MM.1S (cell line): ENCODE data around the gene C1QTNF6.
"Not testable (repeated sequence)": the region's sequence is repeated elsewhere in the genome, so short reads cannot be mapped to it uniquely, and the experiment has no call there.

ENCODE experiments used
- DNase-seq: peaks from one replicate; pipeline ENCODE4 v3.0.0-alpha.2; 2015
- H2AFZ ChIP-seq: fragments of 300-600 bp; sonication (generic); 2 replicates; pipeline ENCODE4 v1.6.0; 2016; ENCODE audit warnings: antibody characterized with exemption, low read length
- H3F3A ChIP-seq: fragments of 300-600 bp; sonication (generic); 2 replicates; pipeline ENCODE4 v1.6.1; 2016; ENCODE audit warnings: mild to moderate bottlenecking, antibody characterized with exemption, low read length, moderate library complexity, mixed read lengths; ENCODE audit not compliant: insufficient read depth
- H3K27ac ChIP-seq: fragments of 300-600 bp; sonication (generic); 2 replicates; pipeline ENCODE4 v1.5.1; 2016; ENCODE audit warnings: mild to moderate bottlenecking, low read length
- H3K27me3 ChIP-seq: fragments of 300-600 bp; sonication (generic); replicated peaks from 2 replicates; pipeline ENCODE4 v1.6.0; 2016; ENCODE audit warnings: low read length; ENCODE audit not compliant: insufficient read depth
- H3K36me3 ChIP-seq: fragments of 300-600 bp; sonication (generic); replicated peaks from 2 replicates; pipeline ENCODE4 v1.6.1; 2016; ENCODE audit warnings: mild to moderate bottlenecking, low read length, mixed read lengths; ENCODE audit not compliant: insufficient read depth
- H3K4me1 ChIP-seq: fragments of 300-600 bp; sonication (generic); 2 replicates; pipeline ENCODE4 v1.6.1; 2016; ENCODE audit warnings: low read length, mixed read lengths
- H3K4me2 ChIP-seq: fragments of 300-600 bp; sonication (generic); 2 replicates; pipeline ENCODE4 v1.6.0; 2016; ENCODE audit warnings: low read depth, low read length
- H3K4me3 ChIP-seq: fragments of 300-600 bp; sonication (generic); 2 replicates; pipeline ENCODE4 v1.5.1; 2016; ENCODE audit warnings: low read length, mixed read lengths
- H3K79me2 ChIP-seq: fragments of 300-600 bp; sonication (generic); 2 replicates; pipeline ENCODE4 v1.6.1; 2016; ENCODE audit warnings: mixed run types, low read length, mixed read lengths
- H3K9ac ChIP-seq: fragments of 300-600 bp; sonication (generic); 2 replicates; pipeline ENCODE4 v1.6.1; 2016; ENCODE audit warnings: low read length, mixed read lengths
- H3K9me2 ChIP-seq: fragments of 300-600 bp; sonication (generic); replicated peaks from 2 replicates; pipeline ENCODE4 v1.6.1; 2016; ENCODE audit warnings: mild to moderate bottlenecking, low read length, mixed read lengths; ENCODE audit not compliant: insufficient read depth
- H3K9me3 ChIP-seq: fragments of 300-600 bp; sonication (generic); replicated peaks from 2 replicates; pipeline ENCODE4 v1.6.1; 2016; ENCODE audit warnings: mild to moderate bottlenecking, low read length, mixed read lengths; ENCODE audit not compliant: insufficient read depth
- H4K20me1 ChIP-seq: fragments of 300-600 bp; sonication (generic); 2 replicates; pipeline ENCODE4 v1.6.1; 2016; ENCODE audit warnings: mild to moderate bottlenecking, low read length, moderate library complexity, mixed read lengths; ENCODE audit not compliant: insufficient read depth
- CTCF ChIP-seq: fragments of 300-600 bp; sonication (generic); IDR thresholded peaks from 2 replicates; pipeline ENCODE4 v1.5.1; 2016; ENCODE audit warnings: antibody characterized with exemption, low read length, mixed read lengths
- EZH2 ChIP-seq: fragments of 300-600 bp; sonication (generic); optimal IDR thresholded peaks from 2 replicates; pipeline ENCODE3; 2017; ENCODE audit warnings: low read depth, mild to moderate bottlenecking, antibody characterized with exemption, low read length, mixed read lengths
- EZH2phosphoT487 ChIP-seq: fragments of 300-600 bp; sonication (generic); IDR thresholded peaks from 2 replicates; pipeline ENCODE4 v1.6.1; 2018; ENCODE audit warnings: antibody characterized with exemption, low read length

The C1QTNF6 gene

GRCh38 chr22:37171662-37172061 is 16.4 kb downstream of the C1QTNF6 start:
- TF ChIP-seq EZH2phosphoT487, result no peak
- Histone ChIP-seq H3F3A (no peaks in the 10 kb centered on the region), H3K4me3 (no peak overlapping the region)

GRCh38 chr22:37170689-37171405 is 17.2 kb downstream of the C1QTNF6 start:
- DNase-seq, H3K4me2 ChIP-seq, H3F3A ChIP-seq, H3K79me2 ChIP-seq, H3K27ac ChIP-seq, H4K20me1 ChIP-seq, H3K9me3 ChIP-seq, H3K4me3 ChIP-seq, H3K36me3 ChIP-seq, H3K9ac ChIP-seq, H3K9me2 ChIP-seq, H2AFZ ChIP-seq: not testable (repeated sequence)
- H3K4me1 ChIP-seq, result peaks cover 10% of the 10 kb centered on the region
- peaks cover 48% of the 10 kb centered on the region for H3K27me3 ChIP-seq

More at GRCh38 chr22:37171662-37172061, 16.4 kb downstream of the C1QTNF6 start:
- Histone ChIP-seq H3K9me2 (no peaks in the 10 kb centered on the region), H2AFZ (no peak overlapping the region), H3K36me3 (no peaks in the 10 kb centered on the region), H3K27ac (no peak overlapping the region), H3K4me2 (no peak overlapping the region), H3K79me2 (no peaks in the 10 kb centered on the region), H3K9ac (no peak overlapping the region), H3K9me3 (no peaks in the 10 kb centered on the region), H3K4me1 (peaks cover 10% of the 10 kb centered on the region), H4K20me1 (no peaks in the 10 kb centered on the region), H3K27me3 (peaks cover 56% of the 10 kb centered on the region)
- no peak for DNase-seq

GRCh38 chr22:37169947-37170688 is 17.9 kb downstream of the C1QTNF6 start:
- no peak for TF ChIP-seq CTCF
- Histone ChIP-seq H3K9ac (no peak overlapping the region), H3K4me3 (no peak overlapping the region), H3K27me3 (peaks cover 40% of the 10 kb centered on the region), H3K9me3 (no peaks in the 10 kb centered on the region), H3K36me3 (no peaks in the 10 kb centered on the region), H4K20me1 (no peaks in the 10 kb centered on the region), H3F3A (no peaks in the 10 kb centered on the region), H3K4me2 (no peak overlapping the region), H3K9me2 (no peaks in the 10 kb centered on the region), H3K4me1 (peaks cover 10% of the 10 kb centered on the region), H2AFZ (no peak overlapping the region), H3K79me2 (no peaks in the 10 kb centered on the region), H3K27ac (no peak overlapping the region)
- DNase-seq, result no peak

- Histone ChIP-seq H3K27me3 (peaks cover 33% of the 10 kb centered on the region), H4K20me1 (no peaks in the 10 kb centered on the region), H3K36me3 (no peaks in the 10 kb centered on the region), H3K9me3 (no peaks in the 10 kb centered on the region), H3K27ac (no peak overlapping the region), H3K9ac (no peak overlapping the region), H3K4me1 (peaks cover 10% of the 10 kb centered on the region), H2AFZ (no peak overlapping the region), H3K4me2 (no peak overlapping the region), H3K9me2 (no peaks in the 10 kb centered on the region), H3K79me2 (no peaks in the 10 kb centered on the region), H3F3A (no peaks in the 10 kb centered on the region), H3K4me3 (no peak overlapping the region)
- TF ChIP-seq EZH2 (no peak), EZH2phosphoT487 (no peak), CTCF (no peak)
- no peak for DNase-seq
Measured at GRCh38 chr22:37169406-37169805, 18.6 kb downstream of the C1QTNF6 start.
